Activated naive CD4-positive, alpha-beta T cell treated with anti-CD3 and anti-CD28 coated beads, Interleukin-2, amount 50 U/mL, for 24 hours (primary cell): ENCODE results near the gene HMHB1.
A peak's percentile ranks its signal among the peaks of the same experiment; 100 is the strongest.

ENCODE experiments used
- H3K27ac Mint-ChIP-seq: one replicate; pipeline ENCODE4 v1.8.0; 2021; ENCODE audit warnings: mild to moderate bottlenecking, mixed read lengths
- H3K27me3 Mint-ChIP-seq: one replicate; pipeline ENCODE4 v1.8.0; 2021; ENCODE audit warnings: mixed read lengths
- H3K36me3 Mint-ChIP-seq: one replicate; pipeline ENCODE4 v1.8.0; 2021; ENCODE audit warnings: mixed read lengths
- H3K4me1 Mint-ChIP-seq: one replicate; pipeline ENCODE4 v1.8.0; 2021; ENCODE audit warnings: mixed read lengths
- H3K4me3 Mint-ChIP-seq: one replicate; pipeline ENCODE4 v1.8.0; 2021; ENCODE audit warnings: mild to moderate bottlenecking, mixed read lengths
- H3K9me3 Mint-ChIP-seq: one replicate; pipeline ENCODE4 v1.8.0; 2021; ENCODE audit warnings: mixed read lengths

The HMHB1 gene

DNA sequence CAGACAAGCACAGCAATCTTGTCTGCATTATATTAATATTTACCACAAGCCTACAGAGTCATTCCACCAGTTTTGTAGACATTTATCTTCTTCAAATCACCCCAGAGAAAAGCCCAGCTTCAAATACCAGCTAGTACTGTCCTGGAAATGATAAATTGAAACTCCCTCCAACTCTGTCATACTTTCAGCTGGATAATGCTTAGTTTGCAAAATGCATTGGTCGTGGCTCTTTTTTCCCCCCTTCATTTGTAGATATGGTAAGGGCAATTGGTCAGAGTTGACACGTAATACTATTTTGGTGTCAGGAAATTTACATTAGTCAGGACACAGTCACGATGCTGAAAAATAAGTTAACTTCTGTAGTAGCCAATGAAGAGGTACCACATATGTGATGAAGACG is 21.2 kb downstream of the HMHB1 start:
- H3K27me3 Mint-ChIP-seq, result no peaks in the 10 kb centered on the region
- peaks cover 8% of the 10 kb centered on the region for H3K4me1 Mint-ChIP-seq
- H3K4me3 Mint-ChIP-seq, result no peak overlapping the region
- no peaks in the 10 kb centered on the region for H3K9me3 Mint-ChIP-seq
- no peak overlapping the region for H3K27ac Mint-ChIP-seq
- H3K36me3 Mint-ChIP-seq, result no peaks in the 10 kb centered on the region

DNA sequence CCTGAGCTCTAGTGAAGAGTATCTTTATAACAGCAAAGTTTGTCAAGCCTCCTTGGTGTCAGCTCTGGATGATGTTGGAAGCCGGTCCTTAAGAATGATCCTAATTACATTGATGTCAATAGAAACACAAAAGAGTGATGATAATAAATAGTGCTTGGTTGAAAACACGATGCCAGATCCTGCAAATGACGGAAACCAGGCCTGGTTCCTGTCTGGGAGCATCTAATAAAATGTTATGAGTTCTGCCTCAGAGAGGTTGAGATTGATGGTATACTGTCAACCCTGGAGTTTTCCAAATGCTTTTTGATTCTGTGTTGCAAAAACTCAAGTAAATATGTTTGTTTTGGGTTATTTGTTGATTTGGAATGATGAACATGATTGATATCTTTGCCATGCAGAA is 23.3 kb downstream of the HMHB1 start:
- Mint-ChIP-seq H3K4me3 (no peak overlapping the region), H3K27ac (no peak overlapping the region), H3K4me1 (no peaks in the 10 kb centered on the region), H3K27me3 (no peaks in the 10 kb centered on the region), H3K9me3 (no peaks in the 10 kb centered on the region), H3K36me3 (no peaks in the 10 kb centered on the region)

GRCh38 chr5:143836161-143836725 is 24.3 kb downstream of the HMHB1 start:
- Mint-ChIP-seq H3K9me3 (no peaks in the 10 kb centered on the region), H3K36me3 (no peaks in the 10 kb centered on the region), H3K27ac (no peak overlapping the region), H3K4me3 (no peak overlapping the region), H3K27me3 (no peaks in the 10 kb centered on the region), H3K4me1 (no peaks in the 10 kb centered on the region)

- H3K36me3 Mint-ChIP-seq, result no peaks in the 10 kb centered on the region
- no peak overlapping the region for H3K27ac Mint-ChIP-seq
- H3K27me3 Mint-ChIP-seq, result no peaks in the 10 kb centered on the region
- H3K4me1 Mint-ChIP-seq, result no peaks in the 10 kb centered on the region
- no peaks in the 10 kb centered on the region for H3K9me3 Mint-ChIP-seq
- no peak overlapping the region for H3K4me3 Mint-ChIP-seq
Observed at GRCh38 chr5:143837306-143837848, 25.4 kb downstream of the HMHB1 start.

GRCh38 chr5:143841446-143841845 is 29.5 kb downstream of the HMHB1 start:
- H3K9me3 Mint-ChIP-seq, result no peaks in the 10 kb centered on the region
- no peak overlapping the region for H3K4me3 Mint-ChIP-seq
- no peaks in the 10 kb centered on the region for H3K27me3 Mint-ChIP-seq
- no peaks in the 10 kb centered on the region for H3K36me3 Mint-ChIP-seq
- H3K27ac Mint-ChIP-seq, result peak overlapping the region; percentile 36
- H3K4me1 Mint-ChIP-seq, result no peaks in the 10 kb centered on the region

GRCh38 chr5:143842920-143843319 is 31.0 kb downstream of the HMHB1 start:
- no peaks in the 10 kb centered on the region for H3K4me1 Mint-ChIP-seq
- no peak overlapping the region for H3K4me3 Mint-ChIP-seq
- H3K9me3 Mint-ChIP-seq, result no peaks in the 10 kb centered on the region
- no peak overlapping the region for H3K27ac Mint-ChIP-seq
- no peaks in the 10 kb centered on the region for H3K27me3 Mint-ChIP-seq
- no peaks in the 10 kb centered on the region for H3K36me3 Mint-ChIP-seq

- H3K4me1 Mint-ChIP-seq, result no peaks in the 10 kb centered on the region
- H3K4me3 Mint-ChIP-seq, result no peak overlapping the region
- H3K9me3 Mint-ChIP-seq, result no peaks in the 10 kb centered on the region
- no peaks in the 10 kb centered on the region for H3K27me3 Mint-ChIP-seq
- H3K27ac Mint-ChIP-seq, result no peak overlapping the region
- no peaks in the 10 kb centered on the region for H3K36me3 Mint-ChIP-seq
Observed at GRCh38 chr5:143843461-143843860, 31.5 kb downstream of the HMHB1 start.

DNA sequence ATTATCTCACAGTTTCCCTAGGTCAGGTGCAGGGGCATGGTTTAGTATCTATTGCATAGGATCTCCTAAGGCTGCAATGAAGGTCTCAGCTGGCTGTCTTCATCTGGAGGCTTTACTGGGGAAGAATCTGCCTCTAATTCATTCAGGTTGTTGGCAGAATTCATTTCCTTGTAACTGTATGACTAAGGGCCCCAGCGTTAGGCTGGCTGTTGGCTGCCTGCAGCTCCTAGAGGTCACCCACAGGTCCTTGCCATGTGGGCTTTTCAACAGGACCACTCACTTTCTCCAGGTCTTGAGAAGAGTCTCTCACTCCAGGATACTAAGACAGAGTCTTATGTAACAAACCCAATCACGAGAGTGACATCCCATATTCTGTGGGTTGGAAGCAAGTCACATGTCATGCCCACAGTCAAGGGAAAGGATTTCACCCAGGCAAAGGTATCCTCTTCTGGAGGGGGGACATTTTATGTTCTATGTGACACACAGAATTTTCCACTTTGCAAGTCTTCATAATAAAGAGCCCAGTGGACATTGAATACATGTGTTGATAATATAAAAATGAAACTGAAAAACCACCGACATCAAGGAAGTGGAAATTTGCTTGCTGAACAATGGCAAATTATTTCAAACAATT is 38.2 kb downstream of the HMHB1 start:
- Mint-ChIP-seq H3K4me1 (no peaks in the 10 kb centered on the region), H3K36me3 (peaks cover 1% of the 10 kb centered on the region), H3K9me3 (no peaks in the 10 kb centered on the region), H3K27ac (no peak overlapping the region), H3K27me3 (no peaks in the 10 kb centered on the region), H3K4me3 (no peak overlapping the region)

DNA sequence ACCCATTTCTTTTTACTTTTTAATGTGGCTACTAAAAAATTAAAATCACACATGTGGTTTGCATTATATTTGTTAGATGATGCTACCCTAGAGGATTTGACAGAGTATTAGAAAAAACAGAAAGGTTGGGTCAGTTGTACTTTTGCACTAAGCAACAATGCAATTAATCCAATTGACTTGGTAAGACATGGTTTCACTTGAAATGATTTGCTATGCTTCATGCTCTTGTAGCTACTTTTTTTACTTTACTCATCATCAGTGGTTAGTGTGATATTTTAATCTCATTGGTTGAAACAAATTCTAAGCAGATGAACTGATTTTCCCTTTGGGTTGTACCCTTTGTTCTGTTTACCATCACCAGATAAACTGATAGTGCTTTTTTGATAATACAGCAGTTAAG is 39.4 kb downstream of the HMHB1 start:
- no peaks in the 10 kb centered on the region for H3K27me3 Mint-ChIP-seq
- H3K4me1 Mint-ChIP-seq, result no peaks in the 10 kb centered on the region
- peaks cover 1% of the 10 kb centered on the region for H3K36me3 Mint-ChIP-seq
- H3K4me3 Mint-ChIP-seq, result no peak overlapping the region
- no peaks in the 10 kb centered on the region for H3K9me3 Mint-ChIP-seq
- no peak overlapping the region for H3K27ac Mint-ChIP-seq

DNA sequence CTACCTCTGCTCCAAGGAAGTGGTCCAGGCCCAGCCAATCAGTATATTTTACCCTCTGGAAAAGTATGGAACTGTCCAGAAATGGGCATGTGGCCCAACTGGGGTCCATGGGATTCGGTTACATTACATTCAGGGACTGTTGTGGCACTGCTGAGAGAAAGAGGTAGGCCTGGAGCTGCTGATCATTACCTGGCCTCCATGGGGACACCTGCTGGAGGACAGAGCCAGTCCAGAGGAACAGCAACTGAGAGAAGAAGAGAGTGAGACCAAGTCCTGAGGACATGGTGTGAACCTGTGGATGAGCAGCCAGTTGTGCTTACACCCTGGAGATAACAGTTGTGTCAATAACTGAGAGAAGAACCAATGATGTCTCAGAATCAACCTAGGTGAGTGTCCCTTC is 48.2 kb downstream of the HMHB1 start:
- Mint-ChIP-seq H3K4me1 (no peaks in the 10 kb centered on the region), H3K9me3 (no peaks in the 10 kb centered on the region), H3K36me3 (no peaks in the 10 kb centered on the region), H3K27me3 (no peaks in the 10 kb centered on the region), H3K4me3 (no peak overlapping the region), H3K27ac (no peak overlapping the region)

DNA sequence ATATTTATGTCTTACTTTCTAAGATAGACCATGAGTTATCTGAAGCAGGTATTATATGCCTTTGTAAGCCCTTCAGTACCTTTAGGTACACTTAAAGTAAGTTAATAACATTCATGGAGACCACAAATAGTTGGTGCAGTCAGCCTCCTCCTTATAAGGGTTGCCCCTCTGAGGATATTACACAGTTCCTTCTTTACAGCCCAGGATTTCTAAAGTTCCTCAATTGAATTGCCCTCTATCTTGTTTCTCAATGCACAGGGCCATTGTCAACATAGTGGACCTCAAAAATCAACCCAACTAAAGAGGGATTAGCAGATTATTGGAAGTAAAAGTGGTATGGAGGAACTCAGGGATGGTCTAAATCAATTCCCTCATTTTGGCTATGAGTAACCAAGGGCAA is 50.3 kb downstream of the HMHB1 start:
- H3K4me3 Mint-ChIP-seq, result no peak overlapping the region
- H3K27ac Mint-ChIP-seq, result no peak overlapping the region
- no peaks in the 10 kb centered on the region for H3K27me3 Mint-ChIP-seq

DNA sequence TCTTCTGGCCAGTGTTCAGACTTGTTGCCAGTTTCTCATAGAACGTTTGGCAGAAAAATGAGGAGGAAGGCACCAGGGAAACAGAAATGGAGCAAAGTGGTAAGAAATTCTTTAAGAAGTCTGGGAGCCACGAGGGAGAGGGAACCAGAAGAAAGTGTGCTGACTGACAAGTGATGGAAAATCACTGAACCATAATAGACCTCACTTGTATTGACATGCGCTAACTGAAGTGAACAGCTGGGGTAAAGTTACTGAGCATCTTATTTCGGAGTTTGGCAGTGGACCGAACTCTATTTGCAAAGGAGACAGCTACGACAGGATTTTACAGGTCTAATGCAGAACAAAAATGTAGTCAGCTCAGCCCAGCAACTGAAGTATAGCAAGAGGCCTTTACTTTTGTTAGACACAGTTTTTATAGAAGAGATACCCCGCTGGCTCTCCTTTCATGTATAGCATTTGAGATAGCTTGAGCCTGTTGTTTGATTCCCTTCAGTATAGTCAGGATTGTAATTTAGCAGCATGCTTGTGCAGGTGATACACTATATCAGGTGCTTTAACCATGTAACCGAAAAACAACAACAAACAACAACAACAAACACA is 53.6 kb downstream of the HMHB1 start:
- no peaks in the 10 kb centered on the region for H3K27me3 Mint-ChIP-seq
- H3K9me3 Mint-ChIP-seq, result no peaks in the 10 kb centered on the region
- no peaks in the 10 kb centered on the region for H3K4me1 Mint-ChIP-seq
- no peaks in the 10 kb centered on the region for H3K36me3 Mint-ChIP-seq
- H3K4me3 Mint-ChIP-seq, result no peak overlapping the region
- no peak overlapping the region for H3K27ac Mint-ChIP-seq

More for the DNA sequence above, 50.3 kb downstream of the HMHB1 start:
- no peaks in the 10 kb centered on the region for H3K4me1 Mint-ChIP-seq
- H3K36me3 Mint-ChIP-seq, result no peaks in the 10 kb centered on the region
- no peaks in the 10 kb centered on the region for H3K9me3 Mint-ChIP-seq
